ENCODE measurements around the gene GLIS1.

- no peak for TF ChIP-seq EZH2 (IDR thresholded peaks at IDR 0.05; ENCODE audit: borderline replicate concordance, low read depth, low read length, severe bottlenecking)
- no peak for TF ChIP-seq CTCF (IDR thresholded peaks at IDR 0.05; ENCODE audit: borderline replicate concordance, extremely low read depth, low read length, poor library complexity, severe bottlenecking)
Observed at GRCh38 chr1:53608071-53608470, 130.9 kb downstream of the GLIS1 start.

All from DND-41 (cell line).